WTC11 (cell line): Measurements from ENCODE around the gene SERPINA4. TPM values are rescaled to one million over a fixed set of nuclear protein-coding genes. Genes with fewer than 3 reads are reported as not detected.

Source experiments
- ATAC-seq: fragments of 200-7000 bp; cut with Tn5 transposase; 2 replicates; pipeline ENCODE4 v1.10.0; 2021; ENCODE audit warnings: mild to moderate bottlenecking, moderate library complexity
- CTCF ChIA-PET: fragments of 300-600 bp; sonication (Branson Sonifier 250); formaldehyde crosslinking; loops from one replicate; lab custom pipeline; 2021; ENCODE audit warnings: antibody characterized with exemption; lab: Charles Lee
- POLR2A ChIA-PET: fragments of 350-600 bp; sonication (Branson Sonifier 250); formaldehyde crosslinking; loops from one replicate; lab custom pipeline; 2021; ENCODE audit warnings: antibody characterized with exemption; lab: Charles Lee
- DNase-seq: peaks from one replicate; pipeline ENCODE4 v3.0.0; 2021; ENCODE audit warnings: low spot score
- H3K27ac Mint-ChIP-seq: 2 replicates; pipeline ENCODE4 v1.8.0; 2021; ENCODE audit warnings: mixed read lengths
- H3K27me3 Mint-ChIP-seq: 2 replicates; pipeline ENCODE4 v1.8.0; 2021; ENCODE audit warnings: low read depth, mild to moderate bottlenecking, moderate library complexity, mixed read lengths
- H3K36me3 Mint-ChIP-seq: 2 replicates; pipeline ENCODE4 v1.8.0; 2021; ENCODE audit warnings: mixed read lengths
- H3K4me1 Mint-ChIP-seq: 2 replicates; pipeline ENCODE4 v1.8.0; 2022; ENCODE audit warnings: mixed read lengths
- H3K4me3 Mint-ChIP-seq: 2 replicates; pipeline ENCODE4 v1.8.0; 2021; ENCODE audit warnings: mild to moderate bottlenecking, moderate library complexity, mixed read lengths
- H3K9me3 Mint-ChIP-seq: 2 replicates; pipeline ENCODE4 v1.8.0; 2021; ENCODE audit warnings: mixed read lengths
- GABPB1 ChIP-seq: sonication (generic); formaldehyde crosslinking; IDR thresholded peaks from 2 replicates; pipeline ENCODE4 v1.8.1; 2023; ENCODE audit warnings: mild to moderate bottlenecking, missing genetic modification reagents
- GRHL2 ChIP-seq: fragments of 250-450 bp; sonication (Bioruptor Pico); IDR thresholded peaks from 2 replicates; pipeline ENCODE4 v1.8.0; 2022; ENCODE audit warnings: mild to moderate bottlenecking, moderate library complexity; ENCODE audit not compliant: insufficient replicate concordance, severe bottlenecking
- HMGA2 ChIP-seq: fragments of 250-450 bp; sonication (Bioruptor Pico); IDR thresholded peaks from 2 replicates; pipeline ENCODE4 v1.4.0; 2021; ENCODE audit warnings: mild to moderate bottlenecking, moderate library complexity
- RORB ChIP-seq: fragments of 250-450 bp; sonication (Bioruptor Pico); IDR thresholded peaks from 2 replicates; pipeline ENCODE4 v1.9.0; 2021; ENCODE audit warnings: mild to moderate bottlenecking
- TCF7 ChIP-seq: sonication (generic); formaldehyde crosslinking; IDR thresholded peaks from 2 replicates; pipeline ENCODE4 v1.8.0; 2022; ENCODE audit warnings: mild to moderate bottlenecking, low read depth, missing genetic modification reagents, moderate library complexity
- ZNF121 ChIP-seq: sonication (generic); formaldehyde crosslinking; IDR thresholded peaks from 2 replicates; pipeline ENCODE4 v1.8.0; 2023; ENCODE audit warnings: missing genetic modification reagents
- ZNF423 ChIP-seq: fragments of 250-450 bp; sonication (Bioruptor Pico); IDR thresholded peaks from 2 replicates; pipeline ENCODE4 v2.1.2; 2022; ENCODE audit warnings: mild to moderate bottlenecking, moderate library complexity
- total RNA-seq: library from RNA; stranded (reverse); gene quantifications from 3 replicates; pipeline ENCODE4 v1.2.3, GENCODE V29; 2021
- TF ChIP-seq, protein P1 (sequence below): fragments of 250-450 bp; sonication (Bioruptor Pico); IDR thresholded peaks from 2 replicates; pipeline ENCODE4 v1.9.0; 2021; ENCODE audit warnings: mild to moderate bottlenecking
- TF ChIP-seq, protein P2 (sequence below): sonication (generic); formaldehyde crosslinking; IDR thresholded peaks from 2 replicates; pipeline ENCODE4 v1.8.0; 2022; ENCODE audit warnings: mild to moderate bottlenecking, missing genetic modification reagents
- TF ChIP-seq, protein P3 (sequence below): sonication (generic); formaldehyde crosslinking; IDR thresholded peaks from 2 replicates; pipeline ENCODE4 v1.8.1; 2023; ENCODE audit warnings: mild to moderate bottlenecking, missing genetic modification reagents, borderline replicate concordance
- TF ChIP-seq, protein P4 (sequence below): sonication (generic); formaldehyde crosslinking; IDR thresholded peaks from 2 replicates; pipeline ENCODE4 v1.8.1; 2022; ENCODE audit warnings: low read depth, mild to moderate bottlenecking, moderate library complexity, missing genetic modification reagents, borderline replicate concordance
- TF ChIP-seq, protein P5 (sequence below): fragments of 250-450 bp; sonication (Bioruptor Pico); IDR thresholded peaks from 2 replicates; pipeline ENCODE4 v1.9.0; 2021; ENCODE audit warnings: mild to moderate bottlenecking

SERPINA4 gene
- total RNA-seq, 1 experiment from 2014 or later: not detected

DNA sequence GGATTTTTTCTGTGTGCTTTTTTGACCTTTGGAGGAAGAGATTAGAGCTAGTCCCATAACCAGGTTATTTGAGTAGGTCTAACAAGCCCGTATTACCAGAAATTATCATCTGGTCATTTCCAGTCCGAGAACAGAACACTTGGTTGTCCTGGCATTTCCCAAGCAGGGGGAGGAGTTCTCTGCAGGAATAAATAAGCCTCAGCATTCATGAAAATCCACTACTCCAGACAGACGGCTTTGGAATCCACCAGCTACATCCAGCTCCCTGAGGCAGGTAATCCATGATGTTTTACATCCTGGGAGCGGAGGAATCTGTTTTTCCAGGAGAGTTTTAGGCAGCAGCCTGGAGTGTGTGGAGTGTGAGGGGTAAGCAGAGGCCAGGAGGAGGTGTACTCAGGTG is 50.9 kb downstream of the SERPINA4 start, which contains the start of gene SERPINA3:
TSS of gene SERPINA3 (plus strand) at position 218 of the 400 bp plus-strand sequence. CDS start 2,051 bp downstream, outside the sequence.
- ChIA-PET POLR2A (no interaction called here), CTCF (interaction anchor here (0.6 kb wide), 1 partner anchor 60 kb away, joined by 3 read pairs; no protein-coding TSS in a partner anchor)
- Mint-ChIP-seq H3K9me3 (peaks cover 36% of the 10 kb centered on the region), H3K27ac (no peak within 1 kb of the TSS), H3K36me3 (peaks cover 6% of the 10 kb centered on the region; the same call in 1 of the 2 replicates), H3K4me1 (no peaks in the 10 kb centered on the region), H3K4me3 (no peak within 1 kb of the TSS), H3K27me3 (peaks cover 10% of the 10 kb centered on the region)
- ATAC-seq (no peak), DNase-seq (no peak)
- TF ChIP-seq TCF7 (CRISPR knock-in tag): no peak

DNA sequence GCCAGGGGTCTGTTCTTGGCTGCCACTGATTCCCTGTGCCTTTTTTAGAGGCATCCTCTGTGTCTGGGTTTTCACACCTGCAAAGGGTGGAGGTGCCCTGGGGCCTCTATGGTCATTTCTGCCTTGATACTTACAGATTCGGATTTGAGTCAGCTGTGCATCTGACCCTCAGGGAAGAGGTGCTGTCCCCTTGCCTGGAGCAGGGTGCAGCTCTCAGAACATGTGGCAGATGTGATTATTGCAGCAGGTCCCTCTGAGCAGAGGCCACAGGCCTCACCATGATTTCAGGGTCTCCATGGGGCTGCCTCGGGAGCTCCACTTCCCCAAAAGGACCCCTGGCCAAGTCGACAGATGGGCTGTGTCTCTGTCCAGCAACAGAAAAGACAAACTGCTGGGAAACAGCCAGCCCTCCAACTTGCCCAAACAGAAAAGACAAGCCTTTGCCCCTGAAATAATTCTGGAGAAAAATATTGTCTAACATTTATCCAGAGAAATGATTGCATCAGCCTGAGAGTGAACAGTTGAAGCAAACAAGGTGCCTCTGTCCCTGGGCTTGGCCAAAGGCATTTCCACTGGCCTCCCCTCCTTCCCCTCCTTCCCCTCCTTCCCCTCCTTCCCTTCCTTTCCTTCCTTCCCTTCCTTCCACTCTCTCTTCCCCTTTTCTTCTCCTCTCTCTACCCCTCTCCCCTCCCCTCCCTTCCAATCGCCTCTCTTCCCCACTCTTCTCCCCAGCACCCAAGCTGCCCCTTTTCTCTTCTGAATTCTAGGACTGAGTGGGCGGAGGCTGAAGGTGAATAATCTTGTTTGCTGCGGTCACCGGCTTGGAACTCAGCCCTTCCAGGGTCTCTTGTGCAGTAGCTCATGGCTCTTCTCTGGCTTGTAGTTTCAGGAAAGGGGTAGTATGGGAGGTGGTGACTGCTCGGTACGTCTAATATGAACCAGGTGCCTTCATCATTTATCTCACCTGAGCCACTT is 51.6 kb downstream of the SERPINA4 start:
- Mint-ChIP-seq H3K4me3 (no peak overlapping the region), H3K27ac (no peak overlapping the region), H3K9me3 (peaks cover 36% of the 10 kb centered on the region), H3K4me1 (no peaks in the 10 kb centered on the region), H3K27me3 (peaks cover 7% of the 10 kb centered on the region), H3K36me3 (peaks cover 10% of the 10 kb centered on the region)
- CTCF ChIA-PET: no interaction called here
- ATAC-seq (no peak), DNase-seq (no peak)
- POLR2A ChIA-PET: no interaction called here
- TF ChIP-seq, protein P1, sequence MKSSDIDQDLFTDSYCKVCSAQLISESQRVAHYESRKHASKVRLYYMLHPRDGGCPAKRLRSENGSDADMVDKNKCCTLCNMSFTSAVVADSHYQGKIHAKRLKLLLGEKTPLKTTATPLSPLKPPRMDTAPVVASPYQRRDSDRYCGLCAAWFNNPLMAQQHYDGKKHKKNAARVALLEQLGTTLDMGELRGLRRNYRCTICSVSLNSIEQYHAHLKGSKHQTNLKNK (CRISPR knock-in tag): no peak
- TF ChIP-seq, protein P2, sequence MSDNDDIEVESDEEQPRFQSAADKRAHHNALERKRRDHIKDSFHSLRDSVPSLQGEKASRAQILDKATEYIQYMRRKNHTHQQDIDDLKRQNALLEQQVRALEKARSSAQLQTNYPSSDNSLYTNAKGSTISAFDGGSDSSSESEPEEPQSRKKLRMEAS (CRISPR knock-in tag): no peak
- peak; percentile 81 for TF ChIP-seq GABPB1
- no peak for TF ChIP-seq HMGA2

DNA sequence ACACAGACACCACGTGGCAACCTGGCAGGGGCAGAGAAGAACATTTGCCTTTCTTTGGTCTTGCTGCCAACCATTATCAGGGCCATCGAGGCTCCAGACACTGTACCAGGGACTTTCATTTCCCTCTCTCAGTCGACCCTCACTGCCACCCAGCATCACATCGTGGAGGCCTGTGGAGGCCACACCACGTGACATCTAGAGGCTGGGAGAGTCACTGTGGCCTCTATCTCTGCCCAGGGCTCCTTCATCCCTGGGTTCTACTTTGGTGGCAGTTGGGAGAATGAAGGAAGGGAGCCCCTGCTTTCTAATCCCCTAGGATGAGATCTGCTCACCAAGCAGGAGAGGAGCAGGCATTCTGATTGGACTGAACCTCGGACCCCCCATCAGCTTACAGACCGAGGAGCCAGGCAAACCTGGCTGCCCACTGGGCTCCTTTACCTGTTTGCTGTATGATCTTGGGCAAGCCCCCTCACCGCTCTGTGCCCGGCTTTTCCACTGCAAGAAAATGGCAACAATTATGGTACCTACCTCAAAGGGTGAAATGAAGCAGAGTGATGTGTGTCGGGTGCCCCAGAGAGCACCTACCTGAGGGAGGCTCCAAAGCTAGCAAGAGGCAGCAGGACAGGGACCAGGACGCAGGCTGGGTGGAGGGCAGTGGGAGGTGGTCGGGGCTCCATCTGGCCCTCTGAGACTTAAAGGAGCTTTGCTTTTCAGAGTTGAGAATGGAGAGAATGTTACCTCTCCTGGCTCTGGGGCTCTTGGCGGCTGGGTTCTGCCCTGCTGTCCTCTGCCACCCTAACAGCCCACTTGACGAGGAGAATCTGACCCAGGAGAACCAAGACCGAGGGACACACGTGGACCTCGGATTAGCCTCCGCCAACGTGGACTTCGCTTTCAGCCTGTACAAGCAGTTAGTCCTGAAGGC is 52.7 kb downstream of the SERPINA4 start:
- Mint-ChIP-seq H3K27me3 (peaks cover 3% of the 10 kb centered on the region), H3K36me3 (peaks cover 20% of the 10 kb centered on the region), H3K4me3 (no peak overlapping the region), H3K9me3 (peaks cover 40% of the 10 kb centered on the region), H3K27ac (no peak overlapping the region), H3K4me1 (no peaks in the 10 kb centered on the region)
- ChIA-PET POLR2A (no interaction called here), CTCF (interaction anchor here (0.8 kb wide), 1 partner anchor 829 kb away, joined by 3 read pairs; no protein-coding TSS in a partner anchor)
- ATAC-seq (no peak), DNase-seq (no peak)
- TF ChIP-seq RORB (no peak), ZNF121 (CRISPR knock-in tag) (no peak), GRHL2 (CRISPR knock-in tag) (no peak), ZNF423 (CRISPR knock-in tag) (no peak)
- TF ChIP-seq, protein P3, sequence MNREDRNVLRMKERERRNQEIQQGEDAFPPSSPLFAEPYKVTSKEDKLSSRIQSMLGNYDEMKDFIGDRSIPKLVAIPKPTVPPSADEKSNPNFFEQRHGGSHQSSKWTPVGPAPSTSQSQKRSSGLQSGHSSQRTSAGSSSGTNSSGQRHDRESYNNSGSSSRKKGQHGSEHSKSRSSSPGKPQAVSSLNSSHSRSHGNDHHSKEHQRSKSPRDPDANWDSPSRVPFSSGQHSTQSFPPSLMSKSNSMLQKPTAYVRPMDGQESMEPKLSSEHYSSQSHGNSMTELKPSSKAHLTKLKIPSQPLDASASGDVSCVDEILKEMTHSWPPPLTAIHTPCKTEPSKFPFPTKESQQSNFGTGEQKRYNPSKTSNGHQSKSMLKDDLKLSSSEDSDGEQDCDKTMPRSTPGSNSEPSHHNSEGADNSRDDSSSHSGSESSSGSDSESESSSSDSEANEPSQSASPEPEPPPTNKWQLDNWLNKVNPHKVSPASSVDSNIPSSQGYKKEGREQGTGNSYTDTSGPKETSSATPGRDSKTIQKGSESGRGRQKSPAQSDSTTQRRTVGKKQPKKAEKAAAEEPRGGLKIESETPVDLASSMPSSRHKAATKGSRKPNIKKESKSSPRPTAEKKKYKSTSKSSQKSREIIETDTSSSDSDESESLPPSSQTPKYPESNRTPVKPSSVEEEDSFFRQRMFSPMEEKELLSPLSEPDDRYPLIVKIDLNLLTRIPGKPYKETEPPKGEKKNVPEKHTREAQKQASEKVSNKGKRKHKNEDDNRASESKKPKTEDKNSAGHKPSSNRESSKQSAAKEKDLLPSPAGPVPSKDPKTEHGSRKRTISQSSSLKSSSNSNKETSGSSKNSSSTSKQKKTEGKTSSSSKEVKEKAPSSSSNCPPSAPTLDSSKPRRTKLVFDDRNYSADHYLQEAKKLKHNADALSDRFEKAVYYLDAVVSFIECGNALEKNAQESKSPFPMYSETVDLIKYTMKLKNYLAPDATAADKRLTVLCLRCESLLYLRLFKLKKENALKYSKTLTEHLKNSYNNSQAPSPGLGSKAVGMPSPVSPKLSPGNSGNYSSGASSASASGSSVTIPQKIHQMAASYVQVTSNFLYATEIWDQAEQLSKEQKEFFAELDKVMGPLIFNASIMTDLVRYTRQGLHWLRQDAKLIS (CRISPR knock-in tag): no peak
- TF ChIP-seq, protein P4, sequence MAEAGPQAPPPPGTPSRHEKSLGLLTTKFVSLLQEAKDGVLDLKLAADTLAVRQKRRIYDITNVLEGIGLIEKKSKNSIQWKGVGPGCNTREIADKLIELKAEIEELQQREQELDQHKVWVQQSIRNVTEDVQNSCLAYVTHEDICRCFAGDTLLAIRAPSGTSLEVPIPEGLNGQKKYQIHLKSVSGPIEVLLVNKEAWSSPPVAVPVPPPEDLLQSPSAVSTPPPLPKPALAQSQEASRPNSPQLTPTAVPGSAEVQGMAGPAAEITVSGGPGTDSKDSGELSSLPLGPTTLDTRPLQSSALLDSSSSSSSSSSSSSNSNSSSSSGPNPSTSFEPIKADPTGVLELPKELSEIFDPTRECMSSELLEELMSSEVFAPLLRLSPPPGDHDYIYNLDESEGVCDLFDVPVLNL: no peak
- TF ChIP-seq, protein P5, sequence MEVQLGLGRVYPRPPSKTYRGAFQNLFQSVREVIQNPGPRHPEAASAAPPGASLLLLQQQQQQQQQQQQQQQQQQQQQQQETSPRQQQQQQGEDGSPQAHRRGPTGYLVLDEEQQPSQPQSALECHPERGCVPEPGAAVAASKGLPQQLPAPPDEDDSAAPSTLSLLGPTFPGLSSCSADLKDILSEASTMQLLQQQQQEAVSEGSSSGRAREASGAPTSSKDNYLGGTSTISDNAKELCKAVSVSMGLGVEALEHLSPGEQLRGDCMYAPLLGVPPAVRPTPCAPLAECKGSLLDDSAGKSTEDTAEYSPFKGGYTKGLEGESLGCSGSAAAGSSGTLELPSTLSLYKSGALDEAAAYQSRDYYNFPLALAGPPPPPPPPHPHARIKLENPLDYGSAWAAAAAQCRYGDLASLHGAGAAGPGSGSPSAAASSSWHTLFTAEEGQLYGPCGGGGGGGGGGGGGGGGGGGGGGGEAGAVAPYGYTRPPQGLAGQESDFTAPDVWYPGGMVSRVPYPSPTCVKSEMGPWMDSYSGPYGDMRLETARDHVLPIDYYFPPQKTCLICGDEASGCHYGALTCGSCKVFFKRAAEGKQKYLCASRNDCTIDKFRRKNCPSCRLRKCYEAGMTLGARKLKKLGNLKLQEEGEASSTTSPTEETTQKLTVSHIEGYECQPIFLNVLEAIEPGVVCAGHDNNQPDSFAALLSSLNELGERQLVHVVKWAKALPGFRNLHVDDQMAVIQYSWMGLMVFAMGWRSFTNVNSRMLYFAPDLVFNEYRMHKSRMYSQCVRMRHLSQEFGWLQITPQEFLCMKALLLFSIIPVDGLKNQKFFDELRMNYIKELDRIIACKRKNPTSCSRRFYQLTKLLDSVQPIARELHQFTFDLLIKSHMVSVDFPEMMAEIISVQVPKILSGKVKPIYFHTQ (CRISPR knock-in tag): no peak
